Fibroblast of mammary gland (primary cell): ENCODE measurements around the gene LAMA5.

ENCODE experiments used
- DNase-seq: peaks from one replicate; pipeline ENCODE4 v3.0.0-alpha.2; 2010; ENCODE audit warnings: low read depth
- H3K4me3 ChIP-seq: 2 replicates; pipeline ENCODE4 v1.5.1; 2011; ENCODE audit warnings: low read depth, mild to moderate bottlenecking, low read length, moderate library complexity; ENCODE audit not compliant: control insufficient read depth
- TF ChIP-seq, protein P1 (sequence below): conservative IDR thresholded peaks from 2 replicates; pipeline ENCODE4 v1.5.1; 2011; ENCODE audit warnings: low read depth, low read length, inconsistent platforms; ENCODE audit not compliant: control insufficient read depth, insufficient read depth

The LAMA5 gene

DNA sequence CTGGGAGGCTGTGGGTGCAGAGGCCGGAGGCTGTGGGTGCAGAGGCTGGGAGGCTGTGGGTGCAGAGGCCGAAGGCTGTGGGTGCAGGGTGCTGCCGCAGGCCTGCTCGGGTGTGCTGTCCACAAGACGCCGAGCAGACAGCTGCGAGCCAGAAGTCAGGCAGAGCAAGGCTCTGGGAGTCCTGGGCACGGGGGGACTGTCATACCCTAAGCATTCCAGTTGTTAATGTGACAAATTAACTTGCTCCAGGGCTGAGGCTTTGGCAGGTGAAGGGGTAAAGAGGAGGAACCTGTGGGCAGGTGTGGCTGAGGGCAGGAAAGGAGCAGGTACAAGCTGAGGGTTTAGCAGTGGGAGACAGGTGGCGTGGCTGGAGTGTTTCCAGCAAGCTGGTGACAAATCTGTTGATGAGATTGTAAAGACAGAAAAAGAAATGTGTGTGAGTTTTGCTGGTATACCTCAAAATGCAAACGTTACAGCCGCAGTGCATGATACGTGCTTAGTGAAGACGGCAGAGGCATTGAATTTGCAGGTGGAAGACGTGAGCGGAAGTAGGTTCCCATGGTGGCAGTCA, 78.5 kb downstream of the LAMA5 start:
- DNase-seq, result no peak
- TF ChIP-seq, protein P1, sequence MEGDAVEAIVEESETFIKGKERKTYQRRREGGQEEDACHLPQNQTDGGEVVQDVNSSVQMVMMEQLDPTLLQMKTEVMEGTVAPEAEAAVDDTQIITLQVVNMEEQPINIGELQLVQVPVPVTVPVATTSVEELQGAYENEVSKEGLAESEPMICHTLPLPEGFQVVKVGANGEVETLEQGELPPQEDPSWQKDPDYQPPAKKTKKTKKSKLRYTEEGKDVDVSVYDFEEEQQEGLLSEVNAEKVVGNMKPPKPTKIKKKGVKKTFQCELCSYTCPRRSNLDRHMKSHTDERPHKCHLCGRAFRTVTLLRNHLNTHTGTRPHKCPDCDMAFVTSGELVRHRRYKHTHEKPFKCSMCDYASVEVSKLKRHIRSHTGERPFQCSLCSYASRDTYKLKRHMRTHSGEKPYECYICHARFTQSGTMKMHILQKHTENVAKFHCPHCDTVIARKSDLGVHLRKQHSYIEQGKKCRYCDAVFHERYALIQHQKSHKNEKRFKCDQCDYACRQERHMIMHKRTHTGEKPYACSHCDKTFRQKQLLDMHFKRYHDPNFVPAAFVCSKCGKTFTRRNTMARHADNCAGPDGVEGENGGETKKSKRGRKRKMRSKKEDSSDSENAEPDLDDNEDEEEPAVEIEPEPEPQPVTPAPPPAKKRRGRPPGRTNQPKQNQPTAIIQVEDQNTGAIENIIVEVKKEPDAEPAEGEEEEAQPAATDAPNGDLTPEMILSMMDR, result no peak
- no peak overlapping the region for H3K4me3 ChIP-seq

DNA sequence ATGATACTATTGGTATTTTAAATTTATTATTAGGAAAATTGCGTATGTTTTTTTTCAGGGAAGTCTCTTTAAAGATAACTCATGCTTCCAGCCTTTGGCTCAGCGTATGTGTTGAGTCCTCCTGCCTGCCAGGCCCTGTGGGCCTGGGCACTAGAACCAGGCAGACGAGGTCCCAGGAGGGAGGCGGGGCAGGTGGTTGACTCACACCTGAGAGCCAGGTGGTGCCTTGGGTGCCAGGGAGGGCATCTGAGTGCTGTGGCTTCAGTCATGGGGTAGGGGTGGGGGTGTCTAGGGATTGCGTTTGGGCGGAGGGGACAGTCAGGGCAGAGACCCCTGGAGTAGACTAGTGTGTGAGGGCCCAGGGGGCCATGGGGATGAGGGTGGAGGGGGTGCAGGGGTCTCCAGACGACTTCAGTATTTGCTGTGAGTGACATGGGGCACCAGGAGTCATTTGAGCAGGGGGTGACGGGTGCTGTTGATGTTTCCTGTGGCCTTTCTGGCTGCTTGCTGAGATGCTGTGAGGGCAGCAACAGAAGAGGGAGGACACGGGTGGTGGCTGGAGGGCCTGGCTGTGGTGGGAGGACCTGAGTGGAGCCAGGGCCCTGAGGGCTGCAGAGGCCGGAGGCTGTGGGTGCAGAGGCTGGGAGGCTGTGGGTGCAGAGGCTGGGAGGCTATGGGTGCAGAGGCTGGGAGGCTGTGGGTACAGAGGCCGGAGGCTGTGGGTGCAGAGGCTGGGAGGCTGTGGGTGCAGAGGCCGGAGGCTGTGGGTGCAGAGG, 79.2 kb downstream of the LAMA5 start:
- DNase-seq, result no peak
- H3K4me3 ChIP-seq, result no peak overlapping the region
- TF ChIP-seq, protein P1, result no peak

DNA sequence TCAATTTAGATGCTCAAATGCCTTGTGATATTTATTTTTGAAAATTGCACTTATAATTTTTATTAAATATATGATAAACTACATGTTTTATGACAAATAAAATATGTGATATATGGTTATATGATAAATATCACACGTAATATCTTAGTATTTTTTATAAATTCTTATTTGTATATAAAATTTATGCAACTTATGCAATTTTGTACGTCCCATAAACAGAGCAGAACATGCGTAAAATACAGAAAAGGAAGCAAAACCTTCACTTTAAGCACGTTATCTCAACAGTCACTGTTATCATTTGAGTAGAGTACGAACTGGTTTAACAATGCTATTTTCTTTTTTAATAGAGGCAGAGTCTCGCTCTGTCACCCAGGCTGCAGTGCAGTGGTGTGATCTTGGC, 80.0 kb downstream of the LAMA5 start:
- H3K4me3 ChIP-seq, result no peak overlapping the region

DNA sequence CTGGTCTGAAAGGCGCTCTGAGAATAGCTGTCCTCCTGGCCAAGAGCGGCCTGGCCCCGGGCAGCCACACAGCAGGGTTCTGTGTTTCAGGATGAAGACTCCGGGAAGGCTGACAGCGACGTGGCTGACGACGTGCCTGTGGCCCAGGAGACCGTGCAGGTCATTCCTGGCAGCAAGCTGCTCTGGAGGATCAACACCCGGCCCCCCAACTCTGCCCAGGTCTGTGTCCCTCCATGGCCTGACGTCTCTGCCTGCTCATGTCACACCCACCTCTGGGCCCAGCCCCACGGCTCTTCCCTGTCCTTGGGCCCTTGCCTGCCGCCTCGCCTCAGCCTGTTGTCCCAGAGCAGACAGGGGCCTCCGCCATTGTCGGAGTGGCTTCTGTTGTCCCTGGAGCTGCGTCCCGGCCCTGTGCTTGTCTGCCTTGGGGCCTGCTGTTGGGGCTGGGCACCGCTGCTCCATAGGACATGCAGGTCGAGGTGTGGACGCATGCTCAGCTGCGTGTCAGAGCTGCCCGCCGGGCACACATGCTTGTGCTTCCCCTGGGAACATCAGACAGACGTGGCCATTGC, 80.5 kb downstream of the LAMA5 start:
- no peak for DNase-seq
- TF ChIP-seq, protein P1, result no peak
- H3K4me3 ChIP-seq, result no peak overlapping the region

More for the DNA sequence above, 80.0 kb downstream of the LAMA5 start:
- DNase-seq, result no peak
- TF ChIP-seq, protein P1, result no peak

DNA sequence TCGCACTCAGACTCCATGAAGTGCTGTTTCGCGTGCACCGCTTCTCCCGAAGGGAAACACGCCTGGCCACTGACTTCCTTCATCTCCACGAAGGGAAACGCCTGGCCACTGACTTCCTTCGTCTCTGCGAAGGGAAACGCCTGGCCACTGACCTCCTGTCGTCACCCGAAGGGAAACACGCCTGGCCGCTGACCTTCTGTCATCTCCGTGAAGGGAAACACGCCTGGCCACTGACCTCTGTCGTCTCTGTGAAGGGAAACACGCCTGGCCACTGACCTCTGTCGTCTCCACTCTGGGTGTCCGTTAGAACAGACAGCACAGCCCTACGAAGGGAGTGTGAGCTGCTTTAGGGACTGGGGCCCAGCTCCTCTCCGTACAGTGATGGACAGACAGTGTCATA, 81.4 kb downstream of the LAMA5 start:
- H3K4me3 ChIP-seq, result no peak overlapping the region
- TF ChIP-seq, protein P1, result no peak
- DNase-seq, result no peak

DNA sequence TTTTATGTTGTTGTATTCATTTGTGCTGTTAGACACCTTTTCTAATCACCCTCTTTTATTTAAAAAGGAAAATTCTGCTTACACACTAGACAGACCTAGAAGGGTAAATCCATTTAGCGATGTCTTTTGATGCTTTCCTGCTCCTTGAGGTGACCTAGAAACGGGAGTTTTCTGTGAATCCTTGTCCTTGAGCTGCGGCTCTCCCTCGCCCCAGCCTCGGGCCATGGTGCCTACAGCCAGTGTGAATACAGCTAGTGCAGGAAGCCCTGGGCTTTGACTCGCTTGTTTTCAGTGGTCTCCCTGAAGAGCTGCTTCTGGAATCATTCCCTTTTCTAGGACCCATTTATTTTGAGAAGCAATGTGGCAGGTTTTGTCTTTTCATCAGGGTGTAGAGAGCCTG, 82.0 kb downstream of the LAMA5 start:
- TF ChIP-seq, protein P1, result no peak
- H3K4me3 ChIP-seq, result no peak overlapping the region
- no peak for DNase-seq
